DMS153 (cell line): ENCODE results near the gene ESR1.
"Not testable (repeated sequence)": the region's sequence is repeated elsewhere in the genome, so short reads cannot be mapped to it uniquely, and the experiment has no call there.

Experiments
- DNase-seq: peaks from one replicate; lab custom pipeline; 2025; lab: John Stamatoyannopoulos, UW

The ESR1 gene

DNA sequence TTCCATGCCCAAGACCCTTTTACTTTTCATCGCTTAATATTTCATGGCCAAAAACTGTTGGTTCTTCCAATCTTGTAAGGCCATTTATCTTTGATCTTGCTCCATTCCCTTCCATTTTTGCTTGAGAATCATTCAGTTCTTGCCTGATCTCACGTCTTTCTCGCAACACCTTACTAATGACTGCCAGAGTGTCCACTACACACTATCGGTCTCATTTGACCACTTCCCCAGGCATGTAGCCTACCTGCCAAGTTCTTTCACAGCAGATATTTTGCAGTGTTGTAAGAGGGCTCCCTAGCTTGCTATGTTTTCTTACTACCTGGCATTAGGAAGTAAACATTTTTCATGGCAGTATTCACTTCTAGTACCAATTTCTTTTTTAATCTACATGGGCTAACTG, 248.0 kb downstream of the ESR1 start:
- no peak for DNase-seq

DNA sequence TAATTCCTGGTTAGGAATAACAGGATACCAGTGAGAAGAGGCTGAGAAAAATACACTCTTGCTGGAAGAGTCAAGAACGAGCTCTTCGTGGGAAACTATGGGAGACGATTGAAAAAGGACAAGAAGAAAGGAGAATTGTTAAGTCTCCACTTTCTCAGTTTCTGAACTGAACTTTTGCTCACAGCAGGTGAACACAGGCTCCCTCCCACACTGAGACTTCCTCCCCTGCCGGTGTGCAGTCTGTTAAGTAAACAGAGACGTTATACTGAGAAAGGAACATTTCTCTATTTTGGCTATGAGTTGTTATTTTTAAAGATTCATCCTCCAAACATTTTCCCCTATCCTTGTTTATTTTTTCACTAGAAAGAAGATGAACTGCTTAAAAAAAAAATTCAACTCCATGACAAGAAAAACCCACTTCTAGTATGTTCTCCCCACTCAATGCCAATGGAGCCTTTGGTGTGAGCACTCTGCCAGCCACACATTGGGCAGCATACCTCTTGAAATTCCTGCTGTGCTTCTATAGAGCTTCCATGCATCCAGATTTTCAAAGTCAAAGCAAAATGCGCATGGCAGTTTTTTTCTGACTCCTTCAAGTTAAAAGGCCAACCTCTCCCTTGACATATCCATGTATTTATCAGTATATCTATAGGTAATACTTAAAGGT, 250.5 kb downstream of the ESR1 start:
- DNase-seq = no peak

DNA sequence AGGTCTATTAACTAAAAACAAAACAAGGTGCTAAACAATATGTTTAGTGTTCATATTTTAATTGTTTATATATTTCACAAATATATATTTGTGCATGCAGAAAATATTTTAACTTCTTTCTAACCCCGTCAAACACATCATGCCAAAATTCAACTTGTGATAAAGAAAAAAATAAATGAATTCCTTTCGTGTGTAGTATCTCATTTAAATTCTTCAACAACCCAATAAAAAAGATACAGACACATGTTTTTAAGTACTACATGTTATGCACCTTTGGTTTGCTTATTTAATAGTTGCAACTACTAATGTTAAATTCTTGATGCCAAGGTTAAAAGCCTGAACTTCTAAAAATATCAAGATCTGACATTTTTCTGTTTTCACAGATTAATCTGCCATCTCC, 252.4 kb downstream of the ESR1 start:
- DNase-seq = no peak

DNA sequence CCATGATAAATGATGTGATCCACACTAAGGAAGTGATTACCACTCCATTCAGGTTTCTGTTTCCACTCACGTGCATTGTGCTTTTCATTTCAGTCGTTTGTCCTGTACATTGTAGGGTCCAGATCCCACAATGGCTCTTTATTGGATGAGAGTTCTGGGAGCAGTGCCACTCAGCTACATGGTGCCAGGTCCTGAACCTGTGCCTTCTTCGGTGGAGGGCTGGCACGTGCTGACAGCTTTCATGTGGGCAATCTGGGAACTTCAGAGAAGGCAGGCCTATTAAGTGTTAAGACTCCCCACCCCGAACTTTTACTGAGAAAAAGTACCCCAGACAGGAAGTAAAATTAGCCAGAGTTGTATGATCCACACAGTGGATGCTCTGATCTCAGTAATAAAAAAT, 255.0 kb downstream of the ESR1 start:
- no peak for DNase-seq

DNA sequence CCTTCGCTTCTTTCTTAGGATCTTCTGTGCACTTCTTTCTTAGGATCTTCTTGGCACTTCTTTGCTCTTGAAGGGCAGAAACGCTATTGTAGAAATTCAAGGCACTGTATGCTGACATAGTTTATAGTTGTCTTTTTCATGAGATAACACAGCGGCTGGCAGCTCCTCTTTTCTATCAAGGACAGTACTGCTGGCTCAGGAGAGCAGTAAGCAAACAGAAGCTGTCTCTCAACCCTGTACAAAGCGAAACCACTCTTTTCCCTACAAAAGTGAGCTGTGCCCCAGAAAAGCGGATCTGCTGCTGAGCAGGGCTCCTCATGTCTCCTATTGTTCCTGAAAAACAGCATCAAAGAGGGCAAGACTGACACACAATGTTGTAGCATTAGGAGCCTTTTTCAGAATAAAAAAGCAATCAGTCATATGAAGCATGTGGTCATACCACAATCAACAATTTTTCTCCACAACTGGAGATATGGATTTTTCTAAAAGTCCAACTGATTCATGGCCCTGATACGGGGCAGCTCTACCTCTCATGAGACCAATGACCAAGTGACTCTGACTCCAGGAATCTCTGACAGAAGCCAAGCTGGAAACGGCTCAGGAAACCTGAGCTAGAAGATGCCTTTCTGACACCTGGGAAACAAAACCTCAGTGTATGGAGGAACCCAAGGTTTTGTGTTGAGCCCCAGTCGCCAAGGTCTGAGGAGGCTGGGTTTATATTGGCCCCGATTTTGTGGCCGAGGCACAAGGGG, 255.9 kb downstream of the ESR1 start:
- no peak for DNase-seq

DNA sequence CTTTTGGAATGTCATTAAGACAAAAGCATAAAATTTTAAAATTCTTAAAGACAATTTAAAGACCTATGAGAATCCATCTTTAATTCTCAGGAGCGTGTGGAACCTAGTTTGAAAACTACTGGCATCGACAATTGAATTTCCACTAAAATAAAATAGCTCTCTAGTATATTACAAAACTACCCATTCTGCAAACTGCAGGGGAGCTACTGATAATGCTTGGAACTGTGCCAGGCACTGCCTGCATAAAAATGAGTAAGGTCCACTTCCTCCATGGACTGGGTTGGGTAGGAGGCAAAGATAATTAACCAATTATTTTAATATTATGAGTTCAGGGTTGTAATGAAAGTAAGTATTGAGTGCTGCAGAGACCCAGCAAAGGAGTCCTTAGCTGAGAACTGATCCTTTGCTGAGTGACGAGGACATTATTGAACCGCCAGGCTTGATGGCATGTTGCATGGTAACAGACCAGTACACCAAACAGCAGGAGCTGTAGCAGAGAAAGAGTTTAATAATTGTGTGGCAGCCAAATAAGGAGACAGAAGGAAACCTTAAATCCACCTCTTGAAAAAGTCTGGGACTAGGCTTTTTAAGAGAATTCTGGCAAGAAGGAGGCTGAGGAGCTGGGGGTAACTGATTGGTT, 261.3 kb downstream of the ESR1 start:
- DNase-seq = no peak

DNA sequence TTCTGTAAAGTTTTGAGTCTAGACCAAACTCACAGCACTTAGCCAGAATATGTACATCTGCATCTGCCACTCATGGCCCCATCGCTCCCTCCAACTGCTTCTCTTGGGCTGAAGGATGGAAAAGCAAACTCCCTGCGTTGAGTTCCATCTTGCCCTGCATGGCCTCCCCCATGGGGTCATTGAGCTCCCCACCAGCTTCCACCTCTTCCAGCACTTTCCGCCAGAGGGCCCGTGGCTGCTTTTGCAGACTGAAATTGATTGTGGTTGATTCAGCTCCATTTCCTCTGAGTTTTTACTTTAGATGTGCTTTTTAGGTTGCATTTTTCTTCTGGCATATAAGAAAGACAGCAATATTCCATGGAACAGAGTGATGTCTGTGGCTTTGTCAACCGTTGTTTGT, 263.1 kb downstream of the ESR1 start:
- DNase-seq = no peak

DNA sequence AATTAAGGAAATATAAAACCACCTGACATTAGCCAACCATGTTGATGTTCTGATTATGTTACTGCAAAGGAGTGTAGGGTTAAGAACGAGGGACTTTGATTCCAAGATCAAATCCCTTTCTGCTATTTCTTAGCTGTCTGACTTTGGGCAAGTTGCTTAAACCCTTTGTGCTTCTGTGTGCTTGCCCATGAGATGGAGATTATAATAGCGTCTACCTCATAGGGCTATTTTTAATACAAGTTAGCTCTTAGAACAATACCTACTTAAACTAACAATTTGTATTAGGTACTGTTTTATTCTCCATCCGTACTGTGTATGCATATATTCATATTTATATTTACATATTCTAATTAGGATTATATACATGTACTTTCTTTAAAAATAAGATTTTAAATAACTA, 263.8 kb downstream of the ESR1 start:
- no peak for DNase-seq

DNA sequence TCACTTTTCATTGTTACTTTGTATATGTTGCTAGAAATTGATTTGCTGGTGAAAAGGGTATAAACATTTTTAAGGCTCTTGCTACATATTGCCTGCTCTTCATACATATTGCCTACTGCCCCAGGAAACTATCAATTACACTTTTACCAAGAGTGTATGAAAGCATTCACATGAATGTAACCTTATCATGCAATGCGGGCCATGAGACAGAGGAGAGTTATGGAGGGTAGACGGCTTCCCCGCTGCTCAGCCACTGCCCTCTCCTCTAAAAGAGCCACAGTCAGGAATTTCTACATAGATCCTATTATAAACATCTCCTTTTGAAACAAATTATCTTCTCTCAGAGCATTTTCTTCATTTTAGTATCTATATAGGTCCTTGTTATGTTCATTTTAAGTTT, 264.4 kb downstream of the ESR1 start:
- DNase-seq = no peak

DNA sequence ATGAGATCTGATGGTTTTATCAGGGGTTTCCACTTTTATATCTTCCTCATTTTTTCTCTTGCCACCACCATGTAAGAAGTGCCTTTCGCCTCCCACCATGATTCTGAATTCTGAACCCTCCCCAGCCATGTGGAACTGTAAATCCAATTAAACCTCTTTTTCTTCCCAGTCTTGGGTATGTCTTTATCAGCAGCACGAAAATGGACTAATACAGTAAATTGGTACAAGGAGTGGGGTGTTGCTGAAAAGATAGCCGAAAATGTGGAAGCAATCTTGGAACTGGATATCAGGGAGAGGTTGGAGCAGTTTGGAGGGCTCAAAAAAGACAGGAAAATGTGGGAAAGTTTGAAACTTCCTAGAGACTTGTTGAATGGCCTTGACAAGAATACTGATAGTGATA, 268.8 kb downstream of the ESR1 start:
- DNase-seq = not testable (repeated sequence)

DNA sequence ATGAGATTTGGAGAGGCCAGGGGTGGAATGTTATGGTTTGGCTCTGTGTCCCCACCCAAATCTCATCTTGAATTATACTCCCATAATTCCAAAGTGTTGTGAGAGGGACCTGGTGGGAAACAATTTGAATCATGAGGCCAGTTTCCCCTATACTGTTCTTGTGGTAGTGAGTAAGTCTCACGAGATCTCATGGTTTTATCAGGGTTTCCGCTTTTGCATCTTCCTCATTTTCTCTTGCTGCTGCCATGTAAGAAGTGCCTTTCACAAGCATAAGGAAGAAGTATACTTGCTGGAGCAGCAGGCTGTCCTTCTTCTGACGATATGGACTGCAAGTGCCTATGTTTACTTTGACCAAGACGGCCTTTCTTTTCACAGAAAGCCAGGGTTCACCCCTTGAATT, 270.5 kb downstream of the ESR1 start:
- DNase-seq = no peak

DNA sequence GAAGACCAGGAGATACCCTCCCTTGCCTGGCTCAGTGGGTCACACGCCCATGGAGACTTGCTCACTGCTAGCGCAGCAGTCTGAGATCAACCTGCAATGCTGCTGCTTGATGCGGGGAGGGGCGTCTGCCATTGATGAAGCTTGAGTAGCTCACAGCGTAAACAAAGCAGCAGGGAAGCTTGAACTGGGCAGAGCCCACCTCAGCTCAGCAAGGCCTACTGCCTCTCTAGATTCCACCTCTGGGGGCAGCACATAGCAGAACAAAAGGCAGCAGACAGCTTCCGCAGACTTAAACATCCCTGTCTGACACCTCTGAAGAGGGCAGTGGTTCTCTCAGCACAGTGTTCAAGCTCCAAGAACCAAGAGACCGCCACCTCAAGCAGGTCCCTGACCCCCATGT, 271.3 kb downstream of the ESR1 start:
- DNase-seq = no peak

DNA sequence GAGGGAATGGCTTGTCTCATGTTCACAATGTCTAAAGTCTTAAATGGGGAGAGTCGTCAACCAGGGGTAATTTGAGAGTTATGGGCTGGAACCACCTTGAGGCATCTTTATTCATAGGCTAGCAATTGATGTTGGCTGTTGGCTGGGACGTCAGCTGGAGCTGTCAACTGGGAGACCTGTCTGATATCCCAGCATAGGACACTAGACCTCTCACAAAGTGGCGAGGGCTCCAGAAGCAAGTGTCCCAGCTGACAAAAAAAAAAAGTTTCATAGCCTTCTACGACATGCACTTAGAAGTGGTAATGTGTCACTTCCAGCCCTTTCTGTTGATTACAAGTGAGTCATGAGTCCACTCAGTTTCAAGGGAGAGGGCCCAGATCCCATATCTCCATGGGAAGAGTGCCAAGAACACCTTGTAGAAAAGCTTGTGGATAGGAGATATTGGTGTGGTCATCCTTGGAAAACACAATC, 278.0 kb downstream of the ESR1 start:
- DNase-seq = no peak

DNA sequence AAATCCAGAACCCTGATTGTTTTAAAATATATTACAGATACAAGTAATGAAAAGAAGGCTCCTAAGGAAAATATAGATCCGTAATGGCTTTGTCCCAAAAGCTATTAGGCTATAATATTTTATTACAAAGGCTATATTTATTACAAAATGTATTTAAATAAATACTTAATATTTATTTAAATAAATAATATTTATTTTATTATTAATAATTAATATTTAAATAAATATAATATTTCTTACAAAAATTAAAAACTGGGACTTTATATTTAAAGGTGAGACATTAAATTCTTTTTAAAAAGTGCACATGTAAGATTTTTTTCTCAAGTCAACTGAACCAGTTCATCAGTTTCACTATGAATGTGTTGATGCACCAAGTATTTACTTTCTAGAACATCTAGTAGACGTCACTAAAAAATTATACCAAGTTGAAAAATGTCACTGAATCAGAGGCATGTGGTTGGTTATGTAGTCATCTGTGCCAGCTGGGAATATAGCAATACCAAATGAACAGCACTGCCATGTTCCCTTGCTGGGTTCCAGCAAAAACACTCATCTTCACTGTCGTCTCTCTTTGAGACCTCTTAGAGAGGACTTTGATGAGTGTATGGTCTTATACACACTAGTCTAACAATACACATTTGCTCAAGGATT, 278.9 kb downstream of the ESR1 start:
- DNase-seq = no peak

DNA sequence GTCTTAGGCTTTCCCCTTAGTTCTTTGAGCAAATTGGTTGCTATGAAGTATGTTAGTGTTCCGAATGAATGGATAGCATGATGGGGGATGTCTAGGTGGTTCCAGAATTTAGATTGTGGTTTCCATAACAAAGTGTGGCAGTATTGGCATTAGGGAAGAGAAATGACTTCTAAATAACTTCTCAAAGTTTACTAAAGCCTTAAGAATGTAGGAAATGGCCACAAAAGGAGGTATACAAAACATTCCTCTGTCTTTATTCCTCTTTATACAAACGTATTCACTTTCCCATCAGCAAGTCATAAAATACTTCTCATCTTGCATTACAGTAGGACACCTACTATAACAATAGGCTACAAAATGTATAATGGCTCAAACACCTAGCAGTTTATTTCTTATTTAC, 279.6 kb downstream of the ESR1 start:
- no peak for DNase-seq

DNA sequence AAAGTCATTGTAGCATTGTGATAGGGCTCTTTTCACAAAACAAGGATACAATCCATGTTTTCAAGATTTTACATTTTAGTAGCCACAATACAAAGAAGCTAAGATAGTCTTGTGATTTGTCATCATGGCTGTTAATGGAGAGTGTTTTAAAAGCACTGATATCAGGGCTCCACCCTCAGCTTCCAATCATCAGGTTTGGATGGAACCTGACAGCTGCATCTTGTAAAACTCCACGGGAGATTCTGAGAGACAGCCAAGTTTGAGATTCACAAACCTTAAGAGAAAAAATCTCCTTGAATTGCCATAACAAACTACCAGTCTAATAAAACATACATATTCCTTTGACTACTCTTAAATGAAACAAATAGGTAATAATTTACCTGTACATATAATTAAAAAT, 280.2 kb downstream of the ESR1 start:
- DNase-seq = no peak

DNA sequence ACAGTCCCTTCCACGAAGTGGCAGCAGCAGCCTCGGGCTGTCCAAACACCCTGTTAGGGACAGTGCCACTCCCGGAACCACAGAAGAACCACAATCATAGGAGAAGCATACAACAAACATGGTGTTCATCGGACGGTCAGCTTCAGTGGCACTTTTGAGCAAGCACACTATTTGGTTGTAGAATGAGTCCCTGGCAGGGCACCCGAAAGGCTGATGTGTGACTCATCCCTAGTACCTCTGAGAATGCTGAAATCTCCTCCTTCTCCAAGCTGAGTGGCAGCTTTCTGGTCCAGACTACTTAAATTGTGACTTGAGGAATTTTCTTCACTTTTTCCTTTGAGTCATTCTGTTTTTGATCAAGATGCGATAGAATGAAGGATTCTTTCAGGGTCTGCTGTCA, 282.5 kb downstream of the ESR1 start:
- DNase-seq = no peak

DNA sequence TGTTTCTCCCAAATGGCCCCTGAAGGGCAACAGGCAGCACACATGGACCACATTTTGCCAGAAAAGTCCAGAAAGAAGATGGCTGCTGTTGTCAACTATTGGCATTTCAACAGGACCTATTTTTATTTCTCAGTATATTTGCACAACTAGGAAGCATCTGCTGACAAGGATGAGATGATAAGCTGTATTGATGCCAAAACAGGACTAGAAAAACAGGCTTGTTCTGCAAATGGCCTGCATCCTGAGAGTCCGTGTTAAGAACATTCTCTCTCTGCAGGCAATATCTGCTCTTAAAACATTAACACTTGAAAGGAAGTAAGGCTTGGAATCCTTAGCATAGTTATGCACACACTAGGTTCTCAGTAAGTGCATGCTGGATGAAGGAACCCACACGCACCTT, 283.7 kb downstream of the ESR1 start:
- no peak for DNase-seq

DNA sequence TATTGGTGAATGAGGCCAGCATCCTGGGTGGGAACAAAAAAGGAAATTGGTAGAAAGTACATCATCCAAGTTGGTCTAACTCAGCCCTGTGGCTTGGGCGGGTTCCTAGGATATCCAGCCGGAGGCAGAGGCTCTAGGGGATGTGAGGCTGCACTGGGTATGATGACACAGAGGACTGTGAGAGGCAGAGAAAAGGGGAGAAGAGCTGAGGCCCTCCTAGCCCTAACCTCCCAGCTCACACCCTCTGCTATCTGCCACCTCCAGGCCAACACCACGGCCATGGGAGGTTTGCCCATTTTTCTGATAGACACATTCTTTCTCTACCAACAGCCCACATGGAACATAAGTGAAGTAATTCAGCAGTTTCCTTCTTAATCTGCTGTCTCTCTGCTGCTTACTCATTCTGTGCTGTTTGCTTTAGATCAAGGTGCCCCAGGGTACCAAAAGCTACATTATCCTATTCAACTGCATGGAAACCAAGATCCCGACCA, 284.4 kb downstream of the ESR1 start:
- no peak for DNase-seq

DNA sequence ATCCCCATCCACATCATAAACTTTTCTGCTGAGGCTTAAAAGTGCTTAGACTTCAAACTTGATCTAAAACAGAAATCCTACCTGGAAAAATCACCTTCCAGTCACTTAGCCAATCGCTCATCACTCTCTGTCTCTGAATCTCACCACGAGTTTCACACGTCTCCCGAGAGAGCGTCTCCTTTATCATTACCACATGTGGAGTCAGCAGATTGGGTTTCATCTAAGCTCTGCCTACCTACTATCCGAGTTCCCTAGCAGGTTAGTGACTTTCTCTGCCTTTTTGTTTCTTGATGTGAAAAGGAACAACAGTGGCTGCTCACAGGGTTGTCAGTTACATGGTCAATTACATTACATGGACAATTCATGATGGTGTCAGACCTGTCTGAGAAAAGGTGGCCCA, 286.2 kb downstream of the ESR1 start:
- DNase-seq = no peak

DNA sequence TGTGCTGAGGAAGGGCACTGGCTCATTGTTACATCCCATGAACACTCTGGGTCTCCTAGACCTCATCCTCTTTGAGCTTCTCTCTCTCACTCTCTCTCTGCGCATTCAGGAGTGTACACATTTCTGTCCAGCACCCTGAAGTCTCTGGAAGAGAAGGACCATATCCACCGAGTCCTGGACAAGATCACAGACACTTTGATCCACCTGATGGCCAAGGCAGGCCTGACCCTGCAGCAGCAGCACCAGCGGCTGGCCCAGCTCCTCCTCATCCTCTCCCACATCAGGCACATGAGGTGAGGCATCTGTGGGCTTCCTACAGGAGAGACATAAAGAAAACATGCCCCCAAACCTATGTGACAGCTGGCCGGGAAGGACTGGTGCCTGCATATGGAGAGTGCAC, 286.8 kb downstream of the ESR1 start:
- DNase-seq = no peak

DNA sequence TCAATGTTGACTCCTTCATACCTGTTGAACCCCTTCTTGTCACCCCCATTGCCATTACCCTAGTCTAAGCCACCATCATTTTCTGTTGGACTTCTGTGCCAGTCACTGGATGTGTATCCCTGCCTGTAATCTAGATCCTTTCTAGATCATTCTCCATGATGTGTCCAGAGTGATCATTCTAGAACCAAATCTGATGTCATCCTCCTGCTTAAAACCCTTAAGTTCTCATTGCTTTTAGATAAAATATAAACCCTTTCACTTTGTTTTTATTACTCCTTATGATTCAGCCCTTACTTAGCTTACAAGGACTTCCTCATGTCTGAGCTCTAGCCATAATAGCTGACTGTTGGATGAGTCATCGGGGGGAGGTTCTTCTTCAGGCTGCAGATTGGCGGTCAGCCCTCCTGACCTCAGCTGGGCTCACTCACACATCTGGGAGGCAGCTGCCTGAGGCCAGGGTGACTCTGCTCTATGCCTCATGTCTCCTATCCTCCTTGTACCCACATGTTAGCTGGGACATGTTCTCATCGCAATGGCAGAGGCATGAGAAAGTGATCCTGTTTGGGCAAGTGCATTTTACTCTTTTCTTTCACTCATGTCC, 287.6 kb downstream of the ESR1 start:
- peak; percentile 13 for DNase-seq
